ENCODE results near the gene RIMKLB.
"Not testable (repeated sequence)": the region's sequence is repeated elsewhere in the genome, so short reads cannot be mapped to it uniquely, and the experiment has no call there.

RIMKLB gene

GRCh38 chr12:8779862-8780261, 82.1 kb downstream of the RIMKLB start:
- in situ Hi-C loops (cut with HindIII; ENCODE audit: low sequenced_read_pairs): no loop called here
- no peak overlapping the region for H3K4me3 ChIP-seq (ENCODE audit: low read depth, low read length)
- no peak for DNase-seq (ENCODE audit: low read depth)
- no peak for TF ChIP-seq CTCF (IDR thresholded peaks at IDR 0.05; ENCODE audit: low read depth, low read length, missing control alignments)

GRCh38 chr12:8780389-8780788, 82.6 kb downstream of the RIMKLB start:
- H3K4me3 ChIP-seq (ENCODE audit: low read depth, low read length): no peak overlapping the region
- in situ Hi-C loops (cut with HindIII; ENCODE audit: low sequenced_read_pairs): no loop called here
- peak; percentile 27 for DNase-seq (ENCODE audit: low read depth)
- peak; percentile 58 for TF ChIP-seq CTCF (IDR thresholded peaks at IDR 0.05; ENCODE audit: low read depth, low read length, missing control alignments)

- in situ Hi-C loops (cut with HindIII; ENCODE audit: low sequenced_read_pairs): no loop called here
These were observed 83.8 kb downstream of the RIMKLB start for GRCh38 chr12:8781381-8782127.

GRCh38 chr12:8784290-8784888, 86.6 kb downstream of the RIMKLB start:
- no peak for DNase-seq (ENCODE audit: low read depth)
- in situ Hi-C loops (cut with HindIII; ENCODE audit: low sequenced_read_pairs): no loop called here
- TF ChIP-seq CTCF (IDR thresholded peaks at IDR 0.05; ENCODE audit: low read depth, low read length, missing control alignments): no peak
- no peak overlapping the region for H3K4me3 ChIP-seq (ENCODE audit: low read depth, low read length)

More at GRCh38 chr12:8781381-8782127, 83.8 kb downstream of the RIMKLB start:
- TF ChIP-seq CTCF (IDR thresholded peaks at IDR 0.05; ENCODE audit: low read depth, low read length, missing control alignments): no peak
- no peak for DNase-seq (ENCODE audit: low read depth)
- no peak overlapping the region for H3K4me3 ChIP-seq (ENCODE audit: low read depth, low read length)

- no peak for TF ChIP-seq CTCF (IDR thresholded peaks at IDR 0.05; ENCODE audit: low read depth, low read length, missing control alignments)
- H3K4me3 ChIP-seq (ENCODE audit: low read depth, low read length): no peak overlapping the region
- in situ Hi-C loops (cut with HindIII; ENCODE audit: low sequenced_read_pairs): no loop called here
- no peak for DNase-seq (ENCODE audit: low read depth)
These were observed 87.7 kb downstream of the RIMKLB start for GRCh38 chr12:8785499-8785898.

- DNase-seq (ENCODE audit: low read depth); H3K4me3 ChIP-seq (ENCODE audit: low read depth, low read length); in situ Hi-C loops (cut with HindIII; ENCODE audit: low sequenced_read_pairs): not testable (repeated sequence)
These were observed 89.4 kb downstream of the RIMKLB start for GRCh38 chr12:8787206-8787605.

- in situ Hi-C loops (cut with HindIII; ENCODE audit: low sequenced_read_pairs); DNase-seq (ENCODE audit: low read depth); H3K4me3 ChIP-seq (ENCODE audit: low read depth, low read length): not testable (repeated sequence)
These were observed 90.9 kb downstream of the RIMKLB start for GRCh38 chr12:8788706-8789105.

GRCh38 chr12:8789341-8790013, 91.7 kb downstream of the RIMKLB start:
- DNase-seq (ENCODE audit: low read depth); in situ Hi-C loops (cut with HindIII; ENCODE audit: low sequenced_read_pairs); H3K4me3 ChIP-seq (ENCODE audit: low read depth, low read length): not testable (repeated sequence)

GRCh38 chr12:8793226-8793625, 95.4 kb downstream of the RIMKLB start:
- in situ Hi-C loops (cut with HindIII; ENCODE audit: low sequenced_read_pairs); DNase-seq (ENCODE audit: low read depth); H3K4me3 ChIP-seq (ENCODE audit: low read depth, low read length): not testable (repeated sequence)

- H3K4me3 ChIP-seq (ENCODE audit: low read depth, low read length); in situ Hi-C loops (cut with HindIII; ENCODE audit: low sequenced_read_pairs); DNase-seq (ENCODE audit: low read depth): not testable (repeated sequence)
These were observed 96.8 kb downstream of the RIMKLB start for GRCh38 chr12:8794611-8795010.

Data from astrocyte of the cerebellum (primary cell).